Neutrophil (primary cell): ENCODE results near the gene CCNF.

ENCODE experiments used
- H3K27ac ChIP-seq: fragments of 200-600 bp; sonication (generic); 2 replicates; pipeline ENCODE4 v1.5.1; 2016; ENCODE audit warnings: mild to moderate bottlenecking, moderate library complexity
- H3K27me3 ChIP-seq: fragments of 200-600 bp; sonication (generic); 2 replicates; pipeline ENCODE4 v1.6.0; 2016; ENCODE audit warnings: mild to moderate bottlenecking
- H3K36me3 ChIP-seq: fragments of 200-600 bp; sonication (generic); 2 replicates; pipeline ENCODE4 v1.5.1; 2017
- H3K4me1 ChIP-seq, 2 experiments: fragments of 200-600 bp in 1 of 2; sonication (generic) in 1 of 2; 1 replicate in 1 of 2; 2 replicates in 1 of 2; pipeline versions ENCODE4 v1.5.1 to v1.6.1; 2013 to 2016; ENCODE audit warnings: low read depth in 1 of 2, low read length in 1 of 2, mild to moderate bottlenecking in 1 of 2, moderate library complexity in 1 of 2; ENCODE audit not compliant: control insufficient read depth in 1 of 2, insufficient read depth in 1 of 2
- H3K4me3 ChIP-seq, 2 experiments: fragments of 200-600 bp in 1 of 2; sonication (generic) in 1 of 2; 1 replicate in 1 of 2; 2 replicates in 1 of 2; pipeline ENCODE4 v1.5.1; 2013 to 2016; ENCODE audit warnings: low read depth in 1 of 2, low read length in 1 of 2, mild to moderate bottlenecking in 1 of 2, moderate library complexity in 1 of 2
- H3K9me3 ChIP-seq: fragments of 200-600 bp; sonication (generic); 2 replicates; pipeline ENCODE4 v1.5.1; 2016
- TF ChIP-seq, protein P1 (sequence below): fragments of 200-600 bp; sonication (generic); IDR thresholded peaks from 2 replicates; pipeline ENCODE4 v1.5.1; 2016; ENCODE audit warnings: antibody characterized with exemption

CCNF gene

DNA sequence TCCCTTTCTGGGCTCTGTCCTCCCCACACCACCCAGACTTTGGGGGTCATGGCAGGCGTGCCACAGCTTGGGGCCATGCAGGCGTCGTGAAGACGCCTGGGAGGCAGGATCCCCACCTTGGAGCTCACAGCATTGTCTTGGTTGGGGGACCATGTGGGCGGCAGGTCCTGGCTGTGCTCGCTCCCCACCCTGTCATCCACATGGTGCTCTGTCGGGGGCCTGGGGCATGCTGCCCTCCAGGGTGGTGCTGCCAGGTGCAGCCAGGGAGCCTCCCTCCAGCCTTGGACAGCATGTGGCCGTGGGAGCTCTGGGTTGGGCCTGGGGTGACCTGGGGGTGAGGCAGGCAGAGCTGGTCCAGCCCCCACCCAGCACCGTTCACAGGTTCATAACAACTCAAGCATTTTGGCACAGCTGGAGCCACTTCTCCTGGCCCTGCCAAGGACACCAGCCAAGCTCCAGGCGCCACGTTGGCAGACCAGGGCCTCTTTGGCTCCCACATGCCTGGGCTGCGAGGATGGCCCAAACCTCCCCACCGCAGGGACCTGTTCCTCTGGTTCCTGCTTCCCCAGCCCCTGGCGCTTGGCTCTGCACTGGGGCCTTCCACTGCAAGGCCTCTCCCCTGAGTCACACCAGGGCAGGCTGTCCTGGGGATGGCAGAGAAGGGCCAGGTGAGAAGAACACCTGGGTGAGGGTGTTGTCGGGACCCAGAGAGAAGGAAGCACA is 69.4 kb downstream of the CCNF start:
- TF ChIP-seq, protein P1, sequence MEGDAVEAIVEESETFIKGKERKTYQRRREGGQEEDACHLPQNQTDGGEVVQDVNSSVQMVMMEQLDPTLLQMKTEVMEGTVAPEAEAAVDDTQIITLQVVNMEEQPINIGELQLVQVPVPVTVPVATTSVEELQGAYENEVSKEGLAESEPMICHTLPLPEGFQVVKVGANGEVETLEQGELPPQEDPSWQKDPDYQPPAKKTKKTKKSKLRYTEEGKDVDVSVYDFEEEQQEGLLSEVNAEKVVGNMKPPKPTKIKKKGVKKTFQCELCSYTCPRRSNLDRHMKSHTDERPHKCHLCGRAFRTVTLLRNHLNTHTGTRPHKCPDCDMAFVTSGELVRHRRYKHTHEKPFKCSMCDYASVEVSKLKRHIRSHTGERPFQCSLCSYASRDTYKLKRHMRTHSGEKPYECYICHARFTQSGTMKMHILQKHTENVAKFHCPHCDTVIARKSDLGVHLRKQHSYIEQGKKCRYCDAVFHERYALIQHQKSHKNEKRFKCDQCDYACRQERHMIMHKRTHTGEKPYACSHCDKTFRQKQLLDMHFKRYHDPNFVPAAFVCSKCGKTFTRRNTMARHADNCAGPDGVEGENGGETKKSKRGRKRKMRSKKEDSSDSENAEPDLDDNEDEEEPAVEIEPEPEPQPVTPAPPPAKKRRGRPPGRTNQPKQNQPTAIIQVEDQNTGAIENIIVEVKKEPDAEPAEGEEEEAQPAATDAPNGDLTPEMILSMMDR = no peak
- peaks cover 16% of the 10 kb centered on the region for H3K36me3 ChIP-seq
- no peaks in the 10 kb centered on the region for H3K27me3 ChIP-seq
- H3K27ac ChIP-seq = no peak overlapping the region
- no peak overlapping the region for H3K4me3 ChIP-seq
- H3K4me1 ChIP-seq = peaks cover 30 to 35% of the 10 kb centered on the region in 2 experiments
- H3K9me3 ChIP-seq = no peaks in the 10 kb centered on the region

DNA sequence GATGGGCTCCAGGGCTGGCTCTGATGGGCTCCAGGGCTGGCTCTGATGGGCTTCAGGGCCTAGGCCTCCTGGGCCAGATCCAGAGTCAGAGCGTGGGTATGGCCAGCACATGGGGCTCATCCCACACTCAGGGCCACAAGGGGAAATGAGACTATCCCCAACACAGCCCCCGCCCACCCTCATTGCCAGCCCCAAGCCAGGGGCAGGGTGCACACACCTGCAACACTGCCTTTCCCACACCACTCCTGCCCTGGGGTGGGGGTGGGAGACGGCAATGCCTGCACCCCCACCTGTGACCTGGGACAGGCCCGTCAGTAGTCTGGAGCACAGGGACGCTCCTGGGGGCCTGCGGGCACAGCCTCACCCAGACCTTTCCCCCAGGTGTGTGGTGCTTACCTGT is 70.2 kb downstream of the CCNF start:
- H3K4me1 ChIP-seq = peaks cover 24 to 29% of the 10 kb centered on the region in 2 experiments
- H3K27ac ChIP-seq = no peak overlapping the region
- H3K9me3 ChIP-seq = no peaks in the 10 kb centered on the region
- no peak overlapping the region for H3K4me3 ChIP-seq
- TF ChIP-seq, protein P1 = no peak
- peaks cover 16% of the 10 kb centered on the region for H3K36me3 ChIP-seq
- no peaks in the 10 kb centered on the region for H3K27me3 ChIP-seq

DNA sequence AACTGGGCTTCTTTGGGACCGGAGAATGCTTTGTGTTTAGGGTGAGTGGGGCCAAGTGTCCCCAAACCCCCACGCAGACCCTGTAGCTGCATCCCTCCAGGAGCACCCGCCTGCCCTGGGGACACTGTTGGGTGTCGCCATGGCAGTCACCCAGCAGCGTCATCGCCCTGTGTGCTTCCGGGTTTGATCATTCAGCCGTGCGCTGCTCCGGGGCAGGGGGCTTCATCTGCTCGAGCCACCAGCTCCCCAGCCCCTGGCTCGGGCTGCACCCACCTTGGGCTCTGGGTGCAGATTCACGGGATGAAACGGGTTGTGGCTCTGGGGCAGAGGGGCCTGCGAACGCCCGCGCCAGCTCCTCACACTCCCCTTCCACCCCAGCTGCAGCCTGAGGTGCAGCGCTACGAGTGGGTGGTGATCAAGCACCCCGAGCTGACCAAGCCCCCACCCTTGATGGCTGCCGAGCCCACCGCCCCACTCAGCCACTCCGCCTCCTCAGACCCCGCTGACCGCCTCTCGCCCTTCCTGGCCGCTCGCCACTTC is 70.7 kb downstream of the CCNF start:
- Histone ChIP-seq H3K36me3 (peaks cover 16% of the 10 kb centered on the region), H3K27ac (no peak overlapping the region), H3K4me1 (peaks cover 21 to 26% of the 10 kb centered on the region in 2 experiments), H3K27me3 (no peaks in the 10 kb centered on the region), H3K9me3 (no peaks in the 10 kb centered on the region), H3K4me3 (no peak overlapping the region)
- TF ChIP-seq, protein P1 = no peak

DNA sequence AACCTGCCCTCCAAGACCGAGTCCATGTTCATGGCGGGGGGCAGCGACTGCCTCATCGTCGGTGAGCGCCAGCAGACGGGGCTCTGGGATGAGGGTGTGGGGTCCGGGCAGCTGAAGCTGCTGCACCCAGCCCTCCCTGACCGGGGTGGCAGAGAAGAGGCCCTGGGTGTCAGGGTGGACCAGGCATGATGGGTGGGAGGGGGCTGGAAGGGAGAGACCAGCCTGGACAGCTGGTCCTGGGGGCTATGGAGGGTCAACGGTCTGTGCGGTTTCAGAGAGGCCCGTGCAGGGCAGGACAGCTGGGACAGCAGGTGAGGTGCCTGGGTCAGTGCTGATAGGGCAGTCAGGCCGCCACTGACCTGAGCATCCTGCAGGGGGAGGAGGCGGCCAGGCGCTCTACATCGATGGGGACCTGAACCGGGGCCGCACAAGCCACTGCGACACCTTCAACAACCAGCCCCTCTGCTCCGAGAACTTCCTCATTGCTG is 71.2 kb downstream of the CCNF start:
- peaks cover 21 to 26% of the 10 kb centered on the region in 2 experiments for H3K4me1 ChIP-seq
- H3K27ac ChIP-seq = no peak overlapping the region
- H3K9me3 ChIP-seq = no peaks in the 10 kb centered on the region
- TF ChIP-seq, protein P1 = no peak
- peaks cover 16% of the 10 kb centered on the region for H3K36me3 ChIP-seq
- no peaks in the 10 kb centered on the region for H3K27me3 ChIP-seq
- no peak overlapping the region for H3K4me3 ChIP-seq

DNA sequence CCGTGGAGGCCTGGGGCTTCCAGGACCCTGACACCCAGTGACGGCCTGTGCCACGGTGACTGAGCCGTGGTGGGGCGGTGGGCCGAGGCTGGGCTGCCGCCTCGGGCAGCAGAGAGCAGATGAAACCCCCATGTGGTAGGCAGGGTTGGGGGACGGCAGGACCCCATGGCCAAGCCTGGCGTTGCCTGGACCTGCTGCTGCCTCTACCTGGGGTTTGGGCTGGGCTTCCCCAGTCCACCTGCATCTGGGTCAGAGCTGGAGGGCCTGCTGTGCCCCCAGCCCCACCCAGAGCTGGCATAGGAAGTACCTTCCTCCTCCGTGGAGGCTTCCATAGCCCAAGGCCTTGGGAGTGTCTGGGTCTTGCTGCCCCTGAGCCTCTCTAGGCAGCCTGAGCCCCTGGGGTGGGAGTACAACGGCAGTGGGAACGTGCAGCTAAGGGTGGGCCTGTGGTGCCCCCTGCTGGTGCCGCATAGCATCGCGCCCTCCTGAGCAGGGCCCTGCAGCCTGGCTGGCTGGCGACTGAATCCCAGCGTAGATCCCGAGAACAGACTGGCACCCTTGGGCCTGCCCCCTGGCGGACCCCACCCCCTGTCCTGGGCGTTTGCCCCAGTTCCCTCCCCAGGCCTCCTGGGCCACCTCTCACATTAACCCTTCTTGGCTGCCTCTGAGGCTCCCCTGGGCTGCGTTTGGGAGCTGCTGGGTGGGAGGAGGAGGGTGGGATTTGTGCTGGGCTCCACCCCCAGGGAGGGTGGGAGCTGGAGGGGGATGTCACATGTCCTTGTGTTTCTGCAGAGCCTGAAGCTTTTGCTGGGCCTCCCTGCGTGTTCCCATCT is 71.9 kb downstream of the CCNF start:
- H3K4me1 ChIP-seq = peaks cover 21 to 29% of the 10 kb centered on the region in 2 experiments
- no peaks in the 10 kb centered on the region for H3K27me3 ChIP-seq
- no peak overlapping the region for H3K4me3 ChIP-seq
- H3K9me3 ChIP-seq = no peaks in the 10 kb centered on the region
- TF ChIP-seq, protein P1 = peak; percentile 96
- H3K27ac ChIP-seq = peak overlapping the region; percentile 16
- peaks cover 16% of the 10 kb centered on the region for H3K36me3 ChIP-seq
